HG03342 (cell line): Measurements from ENCODE around the gene SNX11.

Experiments
- ATAC-seq: cut with Tn5 transposase; IDR thresholded peaks from one replicate; pipeline ENCODE4 v1.9.1; 2021; ENCODE audit warnings: mild to moderate bottlenecking, moderate library complexity; ENCODE audit not compliant: unreplicated experiment

Gene SNX11

GRCh38 chr17:48095611-48096010, 12.0 kb upstream of the SNX11 start:
- no peak for ATAC-seq

- no peak for ATAC-seq
Observed at GRCh38 chr17:48100160-48100559, 7.4 kb upstream of the SNX11 start.

GRCh38 chr17:48100591-48101011, 7.0 kb upstream of the SNX11 start:
- ATAC-seq = no peak

GRCh38 chr17:48101012-48101720, 6.4 kb upstream of the SNX11 start, which contains the start of gene CBX1:
Gene CBX1, minus strand, starts transcription at chr17:48101478. Its CDS starts 24,474 bp downstream, at chr17:48077004.
- ATAC-seq = peak; percentile 82

GRCh38 chr17:48102043-48102750, 5.4 kb upstream of the SNX11 start:
- ATAC-seq = no peak

GRCh38 chr17:48102798-48103715, 4.5 kb upstream of the SNX11 start:
- ATAC-seq = no peak

GRCh38 chr17:48104440-48104839, 3.1 kb upstream of the SNX11 start:
- ATAC-seq = no peak

- ATAC-seq = no peak
Observed at GRCh38 chr17:48106802-48107136, 797 bp upstream of the SNX11 start.

- no peak for ATAC-seq
Observed at GRCh38 chr17:48110761-48111160, 3.2 kb downstream of the SNX11 start.

- ATAC-seq = no peak
Observed at GRCh38 chr17:48111937-48112241, 4.3 kb downstream of the SNX11 start.

- no peak for ATAC-seq
Observed at GRCh38 chr17:48113201-48113676, 5.7 kb downstream of the SNX11 start.

GRCh38 chr17:48121923-48122664, 14.5 kb downstream of the SNX11 start:
- ATAC-seq = no peak

GRCh38 chr17:48122665-48123045, 15.1 kb downstream of the SNX11 start:
- ATAC-seq = no peak

GRCh38 chr17:48123111-48123510, 15.5 kb downstream of the SNX11 start:
- no peak for ATAC-seq

GRCh38 chr17:48123776-48124388, 16.3 kb downstream of the SNX11 start:
- no peak for ATAC-seq

- ATAC-seq = no peak
Observed at GRCh38 chr17:48125829-48126531, 18.4 kb downstream of the SNX11 start.

GRCh38 chr17:48126532-48126850, 18.9 kb downstream of the SNX11 start:
- no peak for ATAC-seq

- ATAC-seq = no peak
Observed at GRCh38 chr17:48127371-48128051, 19.9 kb downstream of the SNX11 start.

GRCh38 chr17:48128400-48128799, 20.8 kb downstream of the SNX11 start:
- ATAC-seq = no peak
